CD4-positive, alpha-beta T cell treated with Interferon gamma for 1 hour (primary cell): Measurements from ENCODE around the gene USP53.
"Not testable (repeated sequence)": the region's sequence is repeated elsewhere in the genome, so short reads cannot be mapped to it uniquely, and the experiment has no call there.

Experiments
- DNase-seq: peaks from one replicate; pipeline ENCODE4 v3.0.0-alpha.2; 2020

The USP53 gene

GRCh38 chr4:119212234-119212963 is at the start of gene USP53:
Gene USP53, plus strand, starts transcription at chr4:119212713. Its CDS starts 27,047 bp downstream, at chr4:119239760.
- DNase-seq: peak; percentile 98

GRCh38 chr4:119165767-119166166 is 46.7 kb upstream of the USP53 start:
- no peak for DNase-seq

DNA sequence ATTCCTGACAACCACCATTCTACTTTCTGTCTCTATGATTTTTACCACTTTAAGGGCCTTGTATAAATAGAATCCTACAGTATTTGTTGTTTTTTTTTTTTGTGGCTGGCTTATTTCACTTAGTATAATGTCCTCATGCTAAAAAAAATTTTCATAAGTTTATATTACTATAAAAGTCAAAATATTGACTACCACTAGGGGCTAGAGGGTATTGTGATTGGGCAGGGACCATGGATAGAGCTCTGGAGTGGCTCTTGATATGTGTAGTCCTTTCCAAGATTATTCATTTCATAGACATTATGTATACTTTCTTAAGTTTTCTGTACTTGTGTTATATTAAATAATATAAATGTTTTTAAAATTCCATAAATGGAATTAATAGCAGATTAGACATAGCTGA is 42.3 kb upstream of the USP53 start:
- DNase-seq: no peak

DNA sequence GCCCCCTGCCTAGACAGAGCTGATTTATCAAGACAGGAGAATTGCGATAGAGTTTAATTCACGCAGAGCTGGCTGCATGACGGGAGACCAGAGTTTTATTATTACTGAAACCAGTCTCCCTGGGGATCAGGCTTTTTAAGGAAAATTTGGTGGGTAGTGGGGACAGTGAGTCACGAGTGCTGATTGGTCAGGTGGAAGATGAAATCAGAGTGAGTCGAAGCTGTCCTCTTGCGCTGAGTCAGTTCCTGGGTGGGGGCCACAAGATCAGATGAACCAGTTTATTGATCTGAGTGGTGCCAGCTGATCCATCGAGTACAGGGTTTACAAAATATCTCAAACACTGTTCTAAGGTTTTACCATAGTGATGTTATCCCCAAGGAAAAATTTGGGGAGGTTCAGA is 40.3 kb upstream of the USP53 start:
- DNase-seq: no peak

DNA sequence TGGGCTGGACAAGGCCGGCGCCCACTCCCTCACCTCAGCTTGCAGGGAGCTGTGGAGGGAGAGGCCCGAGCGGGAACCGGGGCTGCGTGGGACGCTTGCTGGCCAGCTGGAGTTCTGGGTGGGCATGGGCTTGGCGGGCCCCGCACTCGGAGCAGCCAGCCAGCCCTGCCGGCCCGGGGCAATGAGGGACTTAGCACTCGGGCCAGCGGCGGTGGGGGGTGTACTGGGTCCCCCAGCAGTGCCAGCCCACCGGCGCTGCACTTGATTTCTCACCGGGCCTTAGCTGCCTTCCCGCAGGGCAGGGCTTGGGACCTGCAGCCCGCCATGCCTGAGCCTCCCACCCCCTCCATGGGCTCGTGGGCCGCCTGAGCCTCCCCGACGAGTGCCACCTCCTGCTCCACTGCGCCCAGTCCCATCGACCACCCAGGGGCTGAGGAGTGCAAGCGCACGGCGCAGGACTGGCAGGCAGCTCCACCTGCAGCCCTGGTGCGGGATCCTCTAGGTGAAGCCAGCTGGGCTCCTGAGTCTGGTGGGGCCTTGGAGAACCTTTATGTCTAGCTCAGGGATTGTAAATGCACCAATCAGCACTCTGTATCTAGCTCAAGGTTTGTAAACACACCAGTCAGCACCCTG is 38.7 kb upstream of the USP53 start:
- not testable (repeated sequence) for DNase-seq

GRCh38 chr4:119179011-119179410 is 33.5 kb upstream of the USP53 start:
- no peak for DNase-seq

DNA sequence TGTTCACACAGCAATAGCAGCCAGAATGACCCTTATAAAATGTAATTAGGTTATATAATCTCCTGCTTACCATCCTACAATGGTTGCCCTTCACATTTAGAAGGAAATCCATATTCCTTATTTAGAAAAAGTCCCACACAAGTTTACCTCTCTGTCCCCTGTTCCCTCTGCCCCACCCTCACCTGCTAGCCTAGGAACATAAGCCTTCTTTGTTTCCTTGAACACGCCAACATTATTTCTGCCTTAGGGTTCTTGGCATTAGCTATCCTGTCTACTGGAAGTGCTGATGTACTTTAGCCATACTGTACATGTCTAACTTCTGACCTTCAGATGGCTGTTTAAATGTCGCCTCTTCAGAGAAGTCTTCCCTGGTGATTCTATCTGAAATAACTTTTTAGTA is 28.4 kb upstream of the USP53 start:
- DNase-seq: no peak

DNA sequence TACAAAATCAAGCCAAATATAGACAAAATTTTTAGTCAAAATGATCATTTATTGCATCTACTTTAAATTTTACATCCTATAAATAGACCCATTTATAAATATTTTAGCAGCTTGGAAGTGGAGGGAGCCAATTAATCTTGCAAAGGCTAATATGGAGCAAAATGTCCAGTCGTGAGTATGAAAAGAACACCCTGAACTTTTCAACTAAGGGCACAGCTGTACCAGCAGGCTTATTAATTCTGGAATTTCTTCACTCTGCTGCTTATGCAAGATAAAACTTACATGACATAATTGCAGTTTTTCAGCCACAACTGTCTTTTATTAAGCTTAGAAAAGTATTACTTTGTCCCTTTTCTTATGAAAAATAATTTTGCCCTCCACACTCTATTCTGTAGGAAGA is 22.9 kb upstream of the USP53 start:
- DNase-seq: no peak

GRCh38 chr4:119190354-119190753 is 22.2 kb upstream of the USP53 start:
- DNase-seq: no peak

DNA sequence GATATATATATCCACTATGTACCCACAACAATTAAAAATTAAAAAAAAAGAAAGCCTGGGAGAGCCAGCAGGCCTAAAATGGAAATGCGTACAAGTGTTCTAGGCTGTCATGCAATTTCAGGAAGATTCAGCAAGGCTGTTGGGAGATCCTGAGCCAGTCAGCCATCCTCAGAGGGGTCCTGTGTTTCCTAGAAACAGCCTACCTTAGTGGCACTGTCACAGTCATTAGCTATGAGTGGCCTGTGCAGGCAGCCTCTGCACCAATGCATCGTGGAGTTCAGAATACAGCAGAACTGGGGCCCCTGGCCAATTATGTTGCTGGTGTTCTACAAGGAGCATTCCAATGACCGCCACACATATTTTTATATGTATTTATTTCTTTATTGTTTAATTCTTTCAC is 21.0 kb upstream of the USP53 start:
- DNase-seq: no peak

GRCh38 chr4:119197772-119198212 is 14.7 kb upstream of the USP53 start:
- DNase-seq: no peak

DNA sequence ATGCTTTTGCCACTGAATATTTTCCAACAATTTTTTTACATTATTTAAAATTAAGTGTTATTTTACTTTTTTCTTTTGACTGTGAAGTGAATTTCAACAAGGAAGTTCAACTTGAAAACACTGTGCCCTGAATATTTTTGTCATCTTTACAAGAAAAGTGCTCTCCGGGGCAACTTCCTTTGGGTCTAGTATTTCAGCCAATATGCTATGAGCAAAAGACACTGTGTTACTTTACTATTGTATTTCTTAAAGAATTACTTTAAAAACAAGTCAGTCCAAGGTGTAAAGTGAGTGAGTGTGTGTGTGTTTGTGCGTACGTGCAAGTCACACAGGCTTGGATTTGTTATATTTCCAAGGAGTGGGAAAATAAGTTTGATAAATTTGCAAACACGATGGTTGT is 7.6 kb upstream of the USP53 start:
- no peak for DNase-seq

GRCh38 chr4:119205690-119206089 is 6.8 kb upstream of the USP53 start:
- no peak for DNase-seq

DNA sequence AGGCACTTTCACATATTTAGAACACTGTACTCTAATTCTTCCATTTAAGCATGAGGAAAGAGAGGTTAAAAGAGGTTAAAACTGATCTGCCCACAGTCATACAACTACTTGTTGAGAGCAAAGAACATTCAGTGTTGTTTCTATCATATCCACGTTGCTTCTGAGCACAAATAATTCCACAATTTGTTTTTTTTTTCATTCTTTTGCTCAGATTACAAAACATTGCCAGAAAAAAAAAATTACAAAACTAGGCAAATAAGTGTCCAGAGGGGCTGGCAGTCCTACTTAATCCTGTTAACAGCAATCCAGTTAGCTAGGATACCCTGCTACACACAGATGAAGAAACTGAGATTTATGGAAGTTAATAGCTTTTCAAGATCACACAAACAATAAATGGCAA is 6.3 kb upstream of the USP53 start:
- no peak for DNase-seq

GRCh38 chr4:119207051-119207450 is 5.5 kb upstream of the USP53 start:
- no peak for DNase-seq

DNA sequence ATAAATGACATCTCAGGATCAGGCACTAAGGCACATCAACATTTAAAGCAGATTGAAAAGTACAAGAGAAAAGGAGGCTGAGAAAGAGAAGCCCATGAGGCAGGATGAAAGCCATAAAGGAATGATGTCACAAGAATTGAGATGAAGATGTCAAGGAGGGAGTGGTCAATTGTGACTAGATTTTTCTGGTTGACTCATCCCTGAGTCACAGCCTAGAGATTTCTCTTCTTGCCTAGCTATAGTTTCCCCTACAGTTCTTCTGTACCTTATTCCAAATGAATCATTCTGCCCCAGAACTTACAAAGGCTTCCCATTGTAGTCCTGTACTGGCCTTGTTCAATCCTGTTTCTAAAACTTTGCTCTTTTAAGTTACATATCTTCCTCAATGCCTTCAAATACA is 3.4 kb upstream of the USP53 start:
- DNase-seq: no peak

DNA sequence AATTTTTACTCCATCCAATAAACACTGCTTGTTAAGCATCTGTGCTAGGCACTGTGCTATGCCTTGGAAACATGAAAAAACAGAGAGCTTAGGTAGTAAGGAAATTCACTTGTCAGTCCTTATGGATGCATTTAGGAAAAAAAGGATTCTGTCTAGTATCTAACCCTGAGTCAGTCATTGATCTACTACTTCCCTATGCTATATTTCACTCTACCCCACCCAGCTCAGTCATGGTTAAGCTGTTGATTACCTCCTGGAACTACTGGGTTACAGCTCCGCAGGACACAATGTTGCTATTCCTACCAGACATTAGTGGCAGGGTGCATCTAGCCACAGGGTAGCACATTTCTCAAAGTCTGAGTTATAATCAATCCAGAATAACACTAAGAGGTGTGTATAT is 2.9 kb upstream of the USP53 start:
- DNase-seq: no peak

GRCh38 chr4:119210775-119211174 is 1.7 kb upstream of the USP53 start:
- DNase-seq: no peak

- DNase-seq: no peak
Measured at GRCh38 chr4:119211867-119212233, 663 bp upstream of the USP53 start.

- DNase-seq: peak; percentile 53
Measured at GRCh38 chr4:119212964-119213606, 572 bp downstream of the USP53 start.

- no peak for DNase-seq
Measured at GRCh38 chr4:119218093-119218492, 5.6 kb downstream of the USP53 start.

GRCh38 chr4:119221412-119221811 is 8.9 kb downstream of the USP53 start:
- DNase-seq: no peak

DNA sequence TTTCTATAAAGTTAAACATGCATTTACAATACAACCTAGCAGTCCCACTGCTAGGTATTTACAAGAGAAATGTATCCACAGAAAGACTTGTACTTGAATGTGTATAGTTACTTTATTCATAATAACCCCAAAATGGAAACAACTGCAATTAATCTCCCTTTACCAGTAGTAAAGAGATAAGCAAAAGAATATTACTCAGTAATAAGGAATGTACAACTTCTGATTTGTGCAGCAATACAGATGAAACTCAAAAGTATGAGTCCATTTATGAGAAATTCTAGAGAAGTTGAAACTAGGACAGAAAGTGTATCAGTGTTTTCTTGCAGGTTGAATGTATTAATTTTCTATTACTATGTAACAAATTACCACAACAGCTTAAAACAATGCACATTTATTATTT is 15.2 kb downstream of the USP53 start:
- no peak for DNase-seq

GRCh38 chr4:119228406-119228805 is 15.9 kb downstream of the USP53 start:
- no peak for DNase-seq
